GM12873 (cell line): ENCODE results near the gene BARX1.
A peak's percentile ranks its signal among the peaks of the same experiment; 100 is the strongest.

ENCODE experiments used
- TF ChIP-seq, protein P1 (sequence below): IDR thresholded peaks from 2 replicates; pipeline ENCODE4 v1.5.1; 2012; ENCODE audit warnings: low read depth, mild to moderate bottlenecking, moderate library complexity, low read length, control low read depth; ENCODE audit not compliant: insufficient read depth; ENCODE audit errors: missing control alignments

BARX1 gene, protein sequence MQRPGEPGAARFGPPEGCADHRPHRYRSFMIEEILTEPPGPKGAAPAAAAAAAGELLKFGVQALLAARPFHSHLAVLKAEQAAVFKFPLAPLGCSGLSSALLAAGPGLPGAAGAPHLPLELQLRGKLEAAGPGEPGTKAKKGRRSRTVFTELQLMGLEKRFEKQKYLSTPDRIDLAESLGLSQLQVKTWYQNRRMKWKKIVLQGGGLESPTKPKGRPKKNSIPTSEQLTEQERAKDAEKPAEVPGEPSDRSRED

DNA sequence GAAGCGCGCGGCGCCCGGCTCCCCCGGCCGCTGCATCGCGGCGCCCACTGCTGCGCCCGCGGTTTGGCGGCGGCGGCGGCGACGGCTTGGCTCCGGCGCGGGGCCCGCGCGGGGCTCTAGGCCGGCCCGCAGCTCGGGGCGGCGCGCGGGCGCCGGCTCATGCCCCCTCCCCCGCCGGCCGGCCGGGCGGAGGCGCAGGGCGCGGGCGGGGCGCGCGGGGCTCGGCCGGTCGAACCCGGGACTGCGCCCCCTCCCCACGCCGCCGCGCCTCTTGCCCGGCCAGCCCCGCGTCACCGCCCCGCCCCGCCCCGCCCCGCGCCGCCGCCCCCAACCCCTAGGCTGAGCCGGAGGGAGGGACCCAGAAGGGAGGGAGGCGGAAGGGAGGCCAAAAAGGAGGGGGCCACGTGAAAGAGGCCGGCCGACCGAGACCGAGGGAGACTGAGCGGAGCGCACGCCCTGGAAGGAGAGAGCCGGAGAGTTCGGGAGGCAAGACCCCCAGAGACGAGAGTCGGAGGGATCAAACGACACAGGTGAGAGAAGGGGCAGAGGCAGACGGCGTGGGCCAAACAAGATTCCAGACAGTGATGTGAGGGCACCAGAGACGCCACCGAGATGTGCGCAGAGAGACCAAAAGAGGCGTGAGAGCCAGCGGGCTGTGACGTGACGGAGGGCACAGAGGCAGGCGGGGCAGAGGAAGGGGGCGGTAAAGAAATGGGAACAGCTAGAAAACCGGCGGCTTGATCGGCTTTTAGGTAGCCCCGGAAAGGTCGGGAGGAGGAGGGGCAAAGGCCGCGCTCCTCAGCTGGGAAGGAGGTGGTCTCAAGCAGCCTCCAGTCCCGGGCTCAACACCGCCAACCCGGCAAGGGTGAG lies at the start of gene BARX1:
BARX1 (minus strand) TSS at position 245 of the 870 bp plus-strand sequence; CDS start at position 36, 209 bp downstream.
- TF ChIP-seq, protein P1, sequence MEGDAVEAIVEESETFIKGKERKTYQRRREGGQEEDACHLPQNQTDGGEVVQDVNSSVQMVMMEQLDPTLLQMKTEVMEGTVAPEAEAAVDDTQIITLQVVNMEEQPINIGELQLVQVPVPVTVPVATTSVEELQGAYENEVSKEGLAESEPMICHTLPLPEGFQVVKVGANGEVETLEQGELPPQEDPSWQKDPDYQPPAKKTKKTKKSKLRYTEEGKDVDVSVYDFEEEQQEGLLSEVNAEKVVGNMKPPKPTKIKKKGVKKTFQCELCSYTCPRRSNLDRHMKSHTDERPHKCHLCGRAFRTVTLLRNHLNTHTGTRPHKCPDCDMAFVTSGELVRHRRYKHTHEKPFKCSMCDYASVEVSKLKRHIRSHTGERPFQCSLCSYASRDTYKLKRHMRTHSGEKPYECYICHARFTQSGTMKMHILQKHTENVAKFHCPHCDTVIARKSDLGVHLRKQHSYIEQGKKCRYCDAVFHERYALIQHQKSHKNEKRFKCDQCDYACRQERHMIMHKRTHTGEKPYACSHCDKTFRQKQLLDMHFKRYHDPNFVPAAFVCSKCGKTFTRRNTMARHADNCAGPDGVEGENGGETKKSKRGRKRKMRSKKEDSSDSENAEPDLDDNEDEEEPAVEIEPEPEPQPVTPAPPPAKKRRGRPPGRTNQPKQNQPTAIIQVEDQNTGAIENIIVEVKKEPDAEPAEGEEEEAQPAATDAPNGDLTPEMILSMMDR, result no peak

DNA sequence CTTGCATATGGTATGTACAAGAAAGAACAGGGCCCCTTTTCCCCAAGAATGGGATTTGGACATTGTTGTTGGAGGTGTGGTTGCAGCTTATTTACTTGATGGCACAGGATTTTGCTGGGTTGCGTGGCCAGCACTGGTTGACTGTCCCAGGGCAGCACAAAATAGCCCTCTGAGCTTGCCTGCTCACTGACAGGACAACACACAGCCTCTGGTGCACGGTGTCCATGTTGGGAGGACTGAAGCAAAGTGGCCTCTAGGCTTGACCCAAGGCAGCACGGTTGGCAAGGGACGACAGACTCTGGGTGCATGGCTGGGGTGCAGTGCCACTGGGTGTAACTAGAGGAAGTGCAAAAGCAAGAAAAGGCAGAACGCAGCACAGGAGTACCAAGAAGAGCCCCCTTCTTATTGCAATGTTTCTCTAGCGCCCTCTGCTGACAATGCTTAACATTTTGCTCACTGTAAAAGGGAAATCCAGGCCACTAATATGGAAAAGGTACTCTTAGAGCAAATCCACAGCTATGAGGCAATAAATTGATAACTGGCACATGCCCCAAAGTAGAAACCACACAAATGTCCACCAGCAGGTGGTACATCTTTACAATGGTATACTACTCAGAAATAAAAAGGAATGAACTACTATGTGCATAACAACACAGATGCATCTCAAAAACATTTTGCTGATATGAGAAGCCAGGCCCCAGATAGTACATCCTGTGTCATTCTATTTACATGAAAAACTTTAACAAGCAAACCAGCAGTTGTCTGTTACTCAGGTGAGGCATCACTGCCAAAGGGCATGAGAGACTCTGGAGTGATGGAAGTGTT lies 47.4 kb upstream of the BARX1 start:
- TF ChIP-seq, protein P1, result peak; percentile 82

DNA sequence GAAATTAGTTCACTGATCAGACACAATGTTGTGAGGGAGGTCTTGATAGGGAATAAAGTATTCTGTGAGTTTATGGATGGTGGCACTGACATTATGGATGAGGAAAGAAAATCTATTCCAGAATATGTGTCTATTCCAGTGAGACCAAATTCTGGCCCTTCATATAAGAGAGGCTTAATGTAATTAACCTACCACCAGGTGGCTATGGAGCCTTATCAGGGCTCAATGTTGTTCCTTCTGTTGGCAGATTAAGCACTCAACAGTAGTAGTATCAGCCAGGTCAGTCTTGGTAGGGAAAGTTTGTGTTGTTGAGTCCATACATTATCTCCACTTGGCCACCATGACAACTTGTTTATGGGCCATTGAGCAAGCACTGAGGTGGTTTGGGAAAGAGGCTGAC lies 41.7 kb upstream of the BARX1 start:
- TF ChIP-seq, protein P1, result peak; percentile 20

DNA sequence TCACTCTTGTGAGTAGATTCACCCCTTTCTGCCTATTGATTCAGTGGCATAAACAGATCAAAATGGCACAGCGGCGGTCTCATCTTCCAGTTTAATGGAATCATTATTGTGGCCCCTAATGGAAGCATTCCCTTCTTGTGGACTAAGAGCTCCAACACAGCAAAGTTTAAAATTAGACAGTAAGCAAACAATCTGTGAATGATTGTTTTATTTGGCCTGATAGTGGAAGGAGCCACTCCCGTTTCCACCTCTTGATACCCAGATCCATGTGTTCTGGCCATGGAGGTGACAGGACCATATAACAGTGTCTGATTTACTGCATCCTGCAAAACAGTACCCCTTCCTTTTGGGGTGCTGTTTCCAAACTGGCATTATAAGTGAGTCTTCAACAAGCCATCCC lies 41.2 kb upstream of the BARX1 start:
- TF ChIP-seq, protein P1, result no peak

DNA sequence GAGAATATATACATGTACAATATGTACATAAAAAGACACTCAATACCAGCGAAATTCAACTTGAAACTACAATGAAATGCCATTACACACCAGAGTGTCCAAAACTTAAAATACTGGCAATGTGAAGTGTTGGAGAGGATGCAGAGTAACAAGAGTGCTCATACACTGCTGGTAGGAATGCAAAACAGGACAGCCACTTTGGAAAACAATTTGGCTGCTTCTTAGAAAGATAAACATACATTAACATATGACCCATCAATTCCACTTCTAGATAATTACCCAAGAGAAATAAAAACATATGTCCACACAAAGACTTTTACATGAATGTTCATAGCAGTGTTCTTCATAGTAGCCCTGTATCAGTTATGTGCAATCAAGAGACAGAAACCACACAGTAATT lies 39.4 kb upstream of the BARX1 start:
- TF ChIP-seq, protein P1, result no peak

DNA sequence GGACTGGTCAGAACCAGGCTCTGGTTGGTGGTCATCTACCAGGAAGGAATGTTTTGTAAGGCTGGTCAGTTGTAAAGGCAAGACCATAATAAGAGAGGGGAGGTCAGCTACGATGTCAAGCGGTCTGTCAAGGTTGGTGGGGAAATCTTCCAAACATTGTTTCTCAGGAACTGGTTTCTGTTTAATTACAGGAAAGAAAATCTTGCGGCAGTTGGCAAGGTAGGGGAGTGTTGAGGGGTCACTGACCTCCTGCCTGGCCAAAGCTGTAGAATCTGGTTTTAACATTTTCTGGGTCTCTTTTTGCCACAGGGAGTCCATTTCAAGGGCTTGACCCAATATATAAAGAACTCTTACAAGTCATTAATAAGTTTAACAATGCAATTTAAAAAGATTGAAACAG lies 39.0 kb upstream of the BARX1 start:
- TF ChIP-seq, protein P1, result no peak
